Activated CD8-positive, alpha-beta memory T cell treated with anti-CD3 and anti-CD28 coated beads for 24 hours (primary cell): ENCODE measurements around the gene CATSPERD.

Source experiments
- DNase-seq: peaks from one replicate; pipeline ENCODE4 v3.0.0-alpha.2; 2020

Gene CATSPERD

GRCh38 chr19:5788422-5788821, 68.0 kb downstream of the CATSPERD start:
- no peak for DNase-seq

GRCh38 chr19:5789351-5789761, 68.9 kb downstream of the CATSPERD start:
- no peak for DNase-seq

GRCh38 chr19:5789886-5790558, 69.6 kb downstream of the CATSPERD start:
- no peak for DNase-seq

GRCh38 chr19:5790559-5791520, 70.4 kb downstream of the CATSPERD start, which contains the start of gene DUS3L:
DUS3L (minus strand) TSS chr19:5791163; CDS start chr19:5791141, 22 bp downstream.
- DNase-seq: peak; percentile 98

DNA sequence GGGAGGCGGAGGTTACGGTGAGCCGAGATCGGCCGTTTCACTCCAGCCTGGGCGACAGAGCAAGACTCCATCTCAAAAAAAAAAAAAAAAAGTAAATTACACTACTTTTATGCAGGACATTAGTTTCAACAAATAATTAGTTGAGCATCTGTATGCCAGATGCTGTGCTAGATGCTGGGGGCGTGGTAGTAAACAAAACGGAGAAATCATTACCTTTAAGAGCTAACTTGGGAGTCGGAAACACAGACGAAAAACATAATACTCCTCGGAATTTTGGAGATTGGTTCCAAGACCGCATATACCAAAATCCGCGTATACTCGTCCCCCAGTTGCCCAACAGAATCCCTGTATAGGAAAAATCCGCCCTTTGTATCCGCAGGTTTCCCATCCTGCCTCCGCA, 71.8 kb downstream of the CATSPERD start:
- DNase-seq: no peak

- no peak for DNase-seq
These were observed 72.8 kb downstream of the CATSPERD start for GRCh38 chr19:5793188-5793587.

DNA sequence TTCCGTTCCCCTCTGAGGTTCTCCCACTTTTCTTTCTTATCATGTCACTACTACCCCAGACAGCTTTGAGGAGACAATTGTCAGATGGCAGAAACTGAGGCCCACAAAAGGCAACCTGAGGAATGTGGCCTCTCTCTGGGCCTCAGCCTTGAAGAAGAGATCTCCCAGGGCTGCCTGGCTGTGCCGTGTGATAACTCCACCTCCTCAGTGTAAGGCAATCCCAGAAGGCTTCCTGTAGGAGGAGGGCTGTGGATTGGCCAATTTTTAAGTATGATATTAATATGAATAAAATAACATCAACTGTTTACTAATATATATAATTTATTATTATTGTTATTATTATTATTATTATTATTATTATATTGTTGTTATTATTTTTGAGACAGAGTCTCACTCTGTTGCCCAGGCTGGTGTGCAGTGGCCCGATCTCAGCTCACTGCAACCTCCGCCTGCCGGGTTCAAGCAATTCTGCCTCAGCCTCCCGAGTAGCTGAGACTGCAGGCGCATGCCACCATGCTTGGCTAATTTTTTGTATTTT, 75.0 kb downstream of the CATSPERD start:
- no peak for DNase-seq

DNA sequence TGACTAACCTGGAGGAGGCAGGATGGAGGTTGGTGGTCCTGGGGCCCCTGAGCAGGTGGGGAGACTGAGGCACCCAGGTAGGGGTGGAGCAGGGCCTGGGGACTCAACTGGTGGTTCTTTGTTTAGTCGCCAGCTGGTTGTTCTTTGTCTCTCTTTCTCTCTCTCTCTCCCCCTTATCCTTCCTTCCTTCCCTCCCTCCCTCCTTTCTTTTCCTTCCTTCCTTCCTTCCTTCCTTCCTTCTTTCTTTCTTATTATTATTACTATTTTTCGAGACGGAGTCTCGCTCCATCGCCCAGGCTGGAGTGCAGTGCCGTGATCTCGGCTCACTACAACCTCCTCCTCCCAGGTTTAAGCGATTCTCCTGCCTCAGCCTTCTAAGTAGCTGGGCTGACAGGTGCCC, 77.8 kb downstream of the CATSPERD start:
- no peak for DNase-seq

GRCh38 chr19:5799247-5800241, 79.1 kb downstream of the CATSPERD start:
- DNase-seq: no peak

DNA sequence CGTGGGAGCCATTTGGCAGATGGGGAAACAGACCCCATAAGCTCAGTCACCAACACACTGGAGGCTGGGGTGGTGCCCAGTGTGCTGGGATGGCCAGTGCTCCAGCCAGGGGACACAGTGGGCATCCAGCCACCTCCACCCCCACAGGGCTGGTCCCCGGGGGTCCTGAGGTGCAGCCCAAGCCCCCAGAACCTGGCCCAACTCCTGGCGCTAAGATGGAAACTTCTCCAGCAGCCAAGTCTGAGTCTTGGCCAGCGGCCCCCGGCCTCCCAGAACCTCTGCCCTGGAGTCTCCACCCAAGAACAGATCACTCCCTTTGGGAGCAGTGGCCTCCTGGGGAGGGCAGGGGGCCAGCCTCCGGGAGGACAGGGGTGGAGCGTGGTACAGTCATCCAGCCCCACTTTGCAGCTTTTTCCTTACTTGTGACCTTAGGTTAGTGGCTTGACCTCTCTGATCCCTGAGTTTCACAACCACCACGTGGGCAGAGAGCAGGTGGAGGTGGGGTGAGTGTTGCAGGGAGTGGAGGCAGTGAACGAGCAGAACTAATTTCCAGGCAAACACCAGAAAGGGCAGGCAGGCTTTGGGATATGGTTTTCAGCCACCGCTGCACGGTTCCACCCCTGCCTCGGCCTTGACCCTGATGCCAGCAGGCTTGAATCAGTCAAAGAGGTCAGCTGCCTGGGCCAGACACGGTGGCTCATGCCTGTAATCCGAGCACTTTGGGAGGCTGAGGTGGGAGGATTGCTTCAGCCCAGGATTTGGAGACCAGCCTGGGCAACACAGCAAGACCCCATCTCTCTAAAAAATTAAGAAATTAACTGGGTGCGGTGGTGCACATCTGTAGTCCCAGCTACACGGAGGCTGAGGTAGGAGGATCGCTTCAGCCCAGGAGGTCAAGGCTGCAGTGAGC, 80.2 kb downstream of the CATSPERD start:
- no peak for DNase-seq

DNA sequence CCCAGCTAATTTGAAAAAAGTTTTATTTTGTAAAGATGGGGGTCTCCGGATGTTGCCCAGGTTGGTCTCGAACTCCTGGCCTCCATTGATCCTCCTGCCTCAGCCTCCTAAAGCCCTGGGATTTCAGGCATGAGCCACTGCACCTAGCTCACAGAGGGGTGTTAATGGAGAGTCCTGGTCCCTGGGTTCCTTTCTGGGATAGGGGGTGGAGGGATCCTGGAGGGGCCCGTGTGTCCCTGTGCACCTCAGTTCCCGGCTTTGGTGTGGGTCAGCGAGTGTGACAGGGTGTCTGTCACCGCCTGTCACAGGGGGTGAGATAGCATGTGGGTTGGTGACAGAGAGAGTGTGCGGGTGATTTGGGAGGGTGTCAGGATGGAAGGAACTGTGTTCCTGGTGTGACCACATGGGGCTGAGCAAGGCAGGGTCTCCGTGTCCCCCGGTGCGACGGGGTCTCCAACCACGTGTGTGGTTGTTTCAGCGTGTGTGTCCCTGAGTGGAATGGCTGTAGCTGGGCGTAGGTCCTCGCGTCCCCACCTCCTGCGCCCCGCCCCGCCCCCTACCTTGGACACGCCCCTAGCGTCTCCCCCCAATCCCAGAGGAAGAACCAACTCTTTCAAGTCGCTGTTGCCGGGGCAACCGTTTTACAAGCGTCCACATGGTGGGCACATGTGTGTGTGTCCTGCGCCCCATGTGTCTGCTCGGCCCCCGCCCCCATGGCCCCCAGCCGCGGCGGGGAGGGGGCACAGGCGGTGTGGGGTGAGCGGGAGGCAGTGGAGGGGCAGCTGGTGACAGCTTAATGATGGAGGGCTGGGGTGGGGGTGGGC, 81.6 kb downstream of the CATSPERD start:
- DNase-seq: no peak

DNA sequence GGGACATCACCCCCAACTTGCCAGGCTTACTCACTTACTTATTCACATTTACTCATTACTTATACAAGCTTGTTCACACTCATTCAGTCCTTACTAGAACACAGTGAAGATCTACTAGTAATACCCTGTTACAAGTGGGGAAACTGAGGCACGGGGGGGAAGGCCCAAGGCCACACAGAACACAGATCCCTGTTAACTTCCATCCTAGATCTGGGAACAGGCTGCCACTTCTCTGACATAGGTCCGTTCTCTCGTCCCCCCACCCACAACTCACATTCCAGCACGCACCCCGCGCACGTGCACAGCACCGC, 83.0 kb downstream of the CATSPERD start:
- no peak for DNase-seq

- DNase-seq: peak; percentile 98
These were observed 83.5 kb downstream of the CATSPERD start for GRCh38 chr19:5803752-5804515.

GRCh38 chr19:5804516-5805461, 84.4 kb downstream of the CATSPERD start, which contains the start of gene NRTN:
NRTN (plus strand) TSS chr19:5805067; CDS start chr19:5824166, 19,099 bp downstream.
- peak; percentile 78 for DNase-seq

DNA sequence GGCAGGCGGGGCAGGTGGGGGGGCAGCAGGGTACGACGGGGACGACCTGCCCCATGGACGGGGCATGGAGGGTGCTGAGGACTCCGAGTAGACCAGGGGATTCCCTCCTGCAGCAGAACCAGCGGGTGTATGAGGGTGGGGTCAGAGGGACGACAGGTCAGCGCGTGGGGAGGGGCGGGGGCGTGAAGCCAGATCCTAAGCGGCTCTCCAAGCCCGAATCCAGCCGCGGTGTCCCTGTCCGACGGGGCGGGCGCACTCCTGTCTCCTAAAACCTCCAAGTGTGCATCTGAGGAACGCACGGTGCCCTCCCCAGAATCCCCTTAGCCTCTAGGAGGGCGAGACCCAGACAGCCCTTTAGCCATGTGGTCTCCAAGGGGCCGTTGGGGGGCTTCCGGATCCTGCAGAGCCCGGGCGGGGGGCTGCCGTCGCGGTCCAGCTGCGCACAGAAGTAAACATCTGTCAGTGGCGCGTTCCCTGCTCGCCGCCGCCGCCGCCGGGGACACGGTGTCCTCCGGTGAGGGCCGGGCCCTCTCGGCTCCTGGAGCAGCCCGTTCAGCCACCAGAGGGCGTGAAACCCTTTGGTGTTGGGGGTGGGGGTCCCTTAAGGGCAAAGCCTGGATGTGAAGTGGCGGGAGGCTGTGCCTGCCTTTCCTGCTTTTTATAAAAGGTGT, 85.2 kb downstream of the CATSPERD start:
- DNase-seq: peak; percentile 85

DNA sequence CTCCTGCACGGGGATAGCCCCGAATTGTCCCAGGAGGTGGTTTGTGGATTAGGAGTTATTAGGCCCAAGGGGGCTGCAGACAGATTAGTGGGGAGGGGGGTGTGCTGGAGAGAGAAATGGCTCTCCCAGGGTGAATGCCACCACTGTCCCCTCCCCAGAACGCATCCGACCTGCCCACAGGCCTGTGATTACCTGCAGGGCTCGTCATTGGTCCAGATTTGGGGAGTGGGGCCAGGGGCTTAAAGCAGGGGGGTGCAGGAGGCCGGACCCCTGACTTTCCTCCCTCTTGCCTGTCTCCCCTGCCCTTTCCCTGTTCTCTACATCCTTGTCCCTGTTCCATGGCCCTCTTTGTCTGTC, 85.7 kb downstream of the CATSPERD start:
- DNase-seq: no peak

- no peak for DNase-seq
These were observed 86.5 kb downstream of the CATSPERD start for GRCh38 chr19:5806905-5807304.
